Measurements from ENCODE around the gene CCDC157.
A peak's percentile ranks its signal among the peaks of the same experiment; 100 is the strongest.
"Not testable (repeated sequence)": the region's sequence is repeated elsewhere in the genome, so short reads cannot be mapped to it uniquely, and the experiment has no call there.

CCDC157 gene

GRCh38 chr22:30392661-30393321 is 36.0 kb downstream of the CCDC157 start:
- DNase-seq (ENCODE audit: low spot score), result no peak

- DNase-seq (ENCODE audit: low spot score), result no peak
Measured at GRCh38 chr22:30393322-30393680, 36.5 kb downstream of the CCDC157 start.

- DNase-seq (ENCODE audit: low spot score), result no peak
Measured at GRCh38 chr22:30393885-30394284, 37.1 kb downstream of the CCDC157 start.

GRCh38 chr22:30396871-30397655 is 40.3 kb downstream of the CCDC157 start, which contains the start of gene SEC14L2:
SEC14L2 (plus strand) TSS chr22:30397018; CDS start chr22:30397117, 99 bp downstream.
- peak; percentile 65 for DNase-seq (ENCODE audit: low spot score)

GRCh38 chr22:30397656-30398635 is 41.1 kb downstream of the CCDC157 start:
- peak; percentile 38 for DNase-seq (ENCODE audit: low spot score)

GRCh38 chr22:30398685-30399680 is 42.2 kb downstream of the CCDC157 start:
- DNase-seq (ENCODE audit: low spot score), result peak; percentile 38

GRCh38 chr22:30399718-30400117 is 42.9 kb downstream of the CCDC157 start:
- DNase-seq (ENCODE audit: low spot score), result no peak

GRCh38 chr22:30400159-30400558 is 43.4 kb downstream of the CCDC157 start:
- no peak for DNase-seq (ENCODE audit: low spot score)

- DNase-seq (ENCODE audit: low spot score), result not testable (repeated sequence)
Measured at GRCh38 chr22:30401024-30401423, 44.2 kb downstream of the CCDC157 start.

- peak; percentile 50 for DNase-seq (ENCODE audit: low spot score)
Measured at GRCh38 chr22:30402028-30402765, 45.4 kb downstream of the CCDC157 start.

- not testable (repeated sequence) for DNase-seq (ENCODE audit: low spot score)
Measured at GRCh38 chr22:30402766-30403104, 45.9 kb downstream of the CCDC157 start.

GRCh38 chr22:30404307-30404706 is 47.5 kb downstream of the CCDC157 start:
- DNase-seq (ENCODE audit: low spot score), result no peak

GRCh38 chr22:30405731-30406130 is 48.9 kb downstream of the CCDC157 start:
- DNase-seq (ENCODE audit: low spot score), result no peak

GRCh38 chr22:30406400-30406799 is 49.6 kb downstream of the CCDC157 start:
- no peak for DNase-seq (ENCODE audit: low spot score)

GRCh38 chr22:30408388-30409102 is 51.7 kb downstream of the CCDC157 start:
- DNase-seq (ENCODE audit: low spot score), result no peak

- no peak for DNase-seq (ENCODE audit: low spot score)
Measured at GRCh38 chr22:30411780-30412179, 55.0 kb downstream of the CCDC157 start.

GRCh38 chr22:30413001-30413400 is 56.2 kb downstream of the CCDC157 start:
- DNase-seq (ENCODE audit: low spot score), result no peak

- no peak for DNase-seq (ENCODE audit: low spot score)
Measured at GRCh38 chr22:30413745-30414524, 57.1 kb downstream of the CCDC157 start.

- no peak for DNase-seq (ENCODE audit: low spot score)
Measured at GRCh38 chr22:30414525-30415047, 57.8 kb downstream of the CCDC157 start.
